ENCODE results near the gene MUC5AC.

DNA sequence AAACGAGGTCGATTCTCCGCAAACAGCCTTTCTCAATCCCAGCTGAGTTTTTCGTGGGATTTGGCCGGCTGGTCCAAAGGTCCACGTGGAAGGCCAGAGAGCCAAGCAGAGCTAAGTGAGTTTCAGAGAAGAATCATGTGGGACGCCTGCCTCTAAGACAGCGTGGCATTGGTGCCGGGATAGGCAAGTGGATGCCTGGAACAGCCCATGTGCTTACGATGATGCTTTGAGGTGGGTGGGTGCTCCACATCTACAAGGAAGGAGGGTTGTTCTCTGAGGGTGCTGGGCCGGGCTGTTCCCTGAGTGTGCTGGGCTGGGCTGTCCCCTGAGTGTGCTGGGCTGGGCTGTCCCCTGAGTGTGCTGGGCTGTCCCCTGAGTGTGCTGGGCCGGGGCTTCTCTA lies 41.6 kb upstream of the MUC5AC start:
- TF ChIP-seq EGR1 (IDR thresholded peaks at IDR 0.05; ENCODE audit: low read depth in 2 of 2) (no peak), CTCF (IDR thresholded peaks at IDR 0.05; ENCODE audit: low read depth, low read length, missing input control) (no peak), YY1 (IDR thresholded peaks at IDR 0.05) (no peak), TAF1 (conservative IDR thresholded peaks at IDR 0.05) (no peak), SP1 (IDR thresholded peaks at IDR 0.05) (no peak)
- TF ChIP-seq, protein P1, sequence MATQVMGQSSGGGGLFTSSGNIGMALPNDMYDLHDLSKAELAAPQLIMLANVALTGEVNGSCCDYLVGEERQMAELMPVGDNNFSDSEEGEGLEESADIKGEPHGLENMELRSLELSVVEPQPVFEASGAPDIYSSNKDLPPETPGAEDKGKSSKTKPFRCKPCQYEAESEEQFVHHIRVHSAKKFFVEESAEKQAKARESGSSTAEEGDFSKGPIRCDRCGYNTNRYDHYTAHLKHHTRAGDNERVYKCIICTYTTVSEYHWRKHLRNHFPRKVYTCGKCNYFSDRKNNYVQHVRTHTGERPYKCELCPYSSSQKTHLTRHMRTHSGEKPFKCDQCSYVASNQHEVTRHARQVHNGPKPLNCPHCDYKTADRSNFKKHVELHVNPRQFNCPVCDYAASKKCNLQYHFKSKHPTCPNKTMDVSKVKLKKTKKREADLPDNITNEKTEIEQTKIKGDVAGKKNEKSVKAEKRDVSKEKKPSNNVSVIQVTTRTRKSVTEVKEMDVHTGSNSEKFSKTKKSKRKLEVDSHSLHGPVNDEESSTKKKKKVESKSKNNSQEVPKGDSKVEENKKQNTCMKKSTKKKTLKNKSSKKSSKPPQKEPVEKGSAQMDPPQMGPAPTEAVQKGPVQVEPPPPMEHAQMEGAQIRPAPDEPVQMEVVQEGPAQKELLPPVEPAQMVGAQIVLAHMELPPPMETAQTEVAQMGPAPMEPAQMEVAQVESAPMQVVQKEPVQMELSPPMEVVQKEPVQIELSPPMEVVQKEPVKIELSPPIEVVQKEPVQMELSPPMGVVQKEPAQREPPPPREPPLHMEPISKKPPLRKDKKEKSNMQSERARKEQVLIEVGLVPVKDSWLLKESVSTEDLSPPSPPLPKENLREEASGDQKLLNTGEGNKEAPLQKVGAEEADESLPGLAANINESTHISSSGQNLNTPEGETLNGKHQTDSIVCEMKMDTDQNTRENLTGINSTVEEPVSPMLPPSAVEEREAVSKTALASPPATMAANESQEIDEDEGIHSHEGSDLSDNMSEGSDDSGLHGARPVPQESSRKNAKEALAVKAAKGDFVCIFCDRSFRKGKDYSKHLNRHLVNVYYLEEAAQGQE (IDR thresholded peaks at IDR 0.05): no peak
- TF ChIP-seq, protein P2, sequence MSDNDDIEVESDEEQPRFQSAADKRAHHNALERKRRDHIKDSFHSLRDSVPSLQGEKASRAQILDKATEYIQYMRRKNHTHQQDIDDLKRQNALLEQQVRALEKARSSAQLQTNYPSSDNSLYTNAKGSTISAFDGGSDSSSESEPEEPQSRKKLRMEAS (IDR thresholded peaks at IDR 0.05): no peak
